GM12878 (cell line): Measurements from ENCODE around the gene JAGN1. TPM values are rescaled to one million over a fixed set of nuclear protein-coding genes. Genes with fewer than 3 reads are reported as not detected.
"Not testable (repeated sequence)": the region's sequence is repeated elsewhere in the genome, so short reads cannot be mapped to it uniquely, and the experiment has no call there.

ENCODE experiments used
- ATAC-seq: fragments of 200-7000 bp; cut with Tn5 transposase; 3 replicates; pipeline ENCODE4 v1.9.1; 2020; ENCODE audit warnings: mild to moderate bottlenecking, moderate library complexity
- BruUV-seq: library from RNA; stranded (reverse); fragments of 400-500 nt; replicated peaks from 2 replicates; lab custom pipeline; 2021; lab: Mats Ljungman, UMichigan
- CTCF ChIA-PET: fragments of 300-600 bp; sonication (Branson Sonifier 250); formaldehyde crosslinking; extraction: SDS; loops from one replicate; lab custom pipeline; 2021; ENCODE audit warnings: inconsistent platforms; lab: Yijun Ruan, JAX
- POLR2A ChIA-PET: fragments of 350-600 bp; formaldehyde crosslinking; extraction: SDS; loops from one replicate; lab custom pipeline; 2021; ENCODE audit warnings: inconsistent platforms; lab: Charles Lee
- RAD21 ChIA-PET: fragments of 300-600 bp; sonication (Branson Sonifier 250); formaldehyde crosslinking; loops from one replicate; lab custom pipeline; 2023; ENCODE audit warnings: antibody characterized with exemption; ENCODE audit not compliant: unreplicated experiment; lab: Charles Lee
- SMC1A ChIA-PET: fragments of 300-600 bp; sonication (Branson Sonifier 250); formaldehyde crosslinking; loops from one replicate; lab custom pipeline; 2023; ENCODE audit not compliant: unreplicated experiment, uncharacterized antibody; lab: Charles Lee
- DNase-seq: peaks from one replicate; pipeline ENCODE4 v3.0.0-alpha.2; 2011; ENCODE audit warnings: low read depth, low spot score
- FAIRE-seq: peaks from 3 replicates; lab custom pipeline; 2011; peaks lifted over from hg19 to GRCh38; lab: Jason Lieb, UNC
- H2AFZ ChIP-seq: 2 replicates; pipeline ENCODE4 v1.6.0; 2011; ENCODE audit warnings: low read depth, low read length, control low read depth; ENCODE audit not compliant: control insufficient read depth
- H3K27ac ChIP-seq: 2 replicates; pipeline ENCODE4 v1.5.1; 2011; ENCODE audit warnings: control low read depth; ENCODE audit not compliant: control insufficient read depth, insufficient read depth
- H3K27me3 ChIP-seq, 2 experiments: replicated peaks in 1 of 2; 2 replicates each; pipeline versions ENCODE4 v1.6.0 to v1.6.1; 2011; ENCODE audit warnings: low read length in 1 of 2; ENCODE audit not compliant: control insufficient read depth in 2 of 2, insufficient read depth in 2 of 2
- H3K36me3 ChIP-seq, 2 experiments: 2 replicates each; pipeline ENCODE4 v1.5.1; 2011; ENCODE audit warnings: low read length in 1 of 2; ENCODE audit not compliant: control insufficient read depth in 2 of 2, insufficient read depth in 2 of 2
- H3K4me1 ChIP-seq: 2 replicates; pipeline ENCODE4 v1.6.1; 2011; ENCODE audit warnings: mild to moderate bottlenecking, low read length, moderate library complexity, mixed read lengths; ENCODE audit not compliant: control insufficient read depth, insufficient read depth
- H3K4me2 ChIP-seq: 2 replicates; pipeline ENCODE4 v1.6.0; 2011; ENCODE audit warnings: control low read depth; ENCODE audit not compliant: control insufficient read depth, insufficient read depth
- H3K4me3 ChIP-seq: fragments of 200-600 bp; sonication (generic); 2 replicates; pipeline ENCODE4 v1.5.1; 2016
- H3K79me2 ChIP-seq: 2 replicates; pipeline ENCODE4 v1.6.0; 2011; ENCODE audit warnings: low read length; ENCODE audit not compliant: control insufficient read depth, insufficient read depth
- H3K9ac ChIP-seq: 2 replicates; pipeline ENCODE4 v1.8.0; 2011; ENCODE audit warnings: low read length, control low read depth, mixed read lengths; ENCODE audit not compliant: control insufficient read depth, insufficient read depth
- H3K9me3 ChIP-seq: replicated peaks from 3 replicates; pipeline ENCODE4 v1.5.1; 2011; ENCODE audit warnings: mild to moderate bottlenecking, low read length; ENCODE audit not compliant: control insufficient read depth, insufficient read depth
- H4K20me1 ChIP-seq: 2 replicates; pipeline ENCODE4 v1.6.0; 2011; ENCODE audit not compliant: control insufficient read depth, insufficient read depth
- RELB ChIP-seq: fragments of 450-650 bp; IDR thresholded peaks from 2 replicates; pipeline ENCODE4 v1.6.1; 2017; ENCODE audit warnings: low read depth, mild to moderate bottlenecking, moderate library complexity
- TAF1 ChIP-seq: IDR thresholded peaks from 2 replicates; pipeline ENCODE4 v1.6.1; 2011; ENCODE audit warnings: mild to moderate bottlenecking, low read depth, low read length, borderline replicate concordance
- WGBS: methylation state at CpG from one replicate; pipeline ENCODE4 v1.1.6; 2016; ENCODE audit warnings: low lambda C conversion rate; ENCODE audit not compliant: insufficient replicate concordance, insufficient coverage; ENCODE audit errors: missing lambda C conversion rate; 5-methylcytosine and 5-hydroxymethylcytosine counted together
- in situ Hi-C: fragments of 300-500 bp; cut with MboI; formaldehyde crosslinking; loops from 9 replicates; pipeline ENCODE4 v1.14.3; 2018; ENCODE audit warnings: mixed read lengths
- intact Hi-C: fragments of 100-400 bp; cut with micrococcal nuclease; formaldehyde crosslinking; loops from one replicate; pipeline ENCODE4 v1.14.2; 2022; ENCODE audit not compliant: unreplicated experiment
- polyA plus RNA-seq, 11 experiments: library from polyadenylated mRNA; depleted of rRNA in 4 of 11; unstranded in 6 of 11; stranded (reverse) in 5 of 11; fragments of >200 nt; fragmentation: Nextera tagmentation in 4 of 11; fragmentation: Illumina TruSeq in 1 of 11; extraction: Ambion mirVana in 4 of 11; extraction: Trizol in 1 of 11; gene quantifications; 1 replicate in 1 of 11; 2 replicates in 10 of 11; pipeline versions ENCODE4 v1.2.1 to v1.2.3, GENCODE V29; 2011 to 2016; ENCODE audit warnings: inconsistent platforms in 2 of 11, missing spikeins in 2 of 11, low read depth in 1 of 11
- total RNA-seq, 4 experiments: library from RNA; depleted of rRNA in 3 of 4; stranded (reverse); fragments of >200 nt in 3 of 4; fragmentation: Illumina TruSeq in 1 of 4; extraction: Trizol in 1 of 4; gene quantifications; 2 replicates each; pipeline versions ENCODE4 v1.2.1 to v1.2.3, GENCODE V29; 2013 to 2021

The JAGN1 gene
- total and polyA plus RNA-seq, 10 of the 15 experiments (the other 5 are each of a cell fraction or from before 2014, with no cell fraction given) = 23.3 to 56.0 (median 35.4) TPM

GRCh38 chr3:9864200-9864927 lies 26.0 kb upstream of the JAGN1 start (continued):
- TF ChIP-seq RELB (no peak), TAF1 (no peak)

- H3K79me2 ChIP-seq, ATAC-seq, H3K4me1 ChIP-seq, BruUV-seq, H3K4me2 ChIP-seq, in situ Hi-C loops, H3K9ac ChIP-seq, POLR2A ChIA-PET, SMC1A ChIA-PET, H4K20me1 ChIP-seq, H3K27me3 ChIP-seq, H3K27ac ChIP-seq, H3K36me3 ChIP-seq, FAIRE-seq, H3K9me3 ChIP-seq, DNase-seq, H2AFZ ChIP-seq, H3K4me3 ChIP-seq, intact Hi-C loops: not testable (repeated sequence)
- CTCF ChIA-PET = interaction anchor here (1.0 to 2.7 kb wide), 4 partner anchors 12 to 68 kb away, joined by 3 to 6 read pairs (median 4); partner anchors contain the start of gene CRELD1
- 65% methylated on average over 10 of the region's 10 CpGs for WGBS
- RAD21 ChIA-PET = interaction anchor here (0.6 to 0.7 kb wide), 2 partner anchors 28 to 133 kb away, joined by 3 read pairs; no protein-coding TSS in a partner anchor
Measured at GRCh38 chr3:9865125-9865637, 25.2 kb upstream of the JAGN1 start.
